Fibroblast of villous mesenchyme (primary cell): Measurements from ENCODE around the gene HTR2A. TPM values are rescaled to one million over a fixed set of nuclear protein-coding genes. Genes with fewer than 3 reads are reported as not detected.

Experiments
- DNase-seq: peaks from one replicate; pipeline ENCODE4 v3.0.0-alpha.2; 2010; ENCODE audit warnings: low read depth
- H3K4me3 ChIP-seq: 2 replicates; pipeline ENCODE4 v1.5.1; 2011; ENCODE audit warnings: low read depth, mild to moderate bottlenecking, low read length
- total RNA-seq: library from RNA; depleted of rRNA; stranded (reverse); fragments of >200 nt; gene quantifications from 2 replicates; pipeline ENCODE4 v1.2.3, GENCODE V29; 2012
- TF ChIP-seq, protein P1 (sequence below): IDR thresholded peaks from 2 replicates; pipeline ENCODE4 v1.5.1; 2012; ENCODE audit warnings: low read depth, mild to moderate bottlenecking, low read length; ENCODE audit not compliant: insufficient read depth

Gene HTR2A
- under 0.01 TPM in 1 of 2 replicates, not detected in the other for total RNA-seq

DNA sequence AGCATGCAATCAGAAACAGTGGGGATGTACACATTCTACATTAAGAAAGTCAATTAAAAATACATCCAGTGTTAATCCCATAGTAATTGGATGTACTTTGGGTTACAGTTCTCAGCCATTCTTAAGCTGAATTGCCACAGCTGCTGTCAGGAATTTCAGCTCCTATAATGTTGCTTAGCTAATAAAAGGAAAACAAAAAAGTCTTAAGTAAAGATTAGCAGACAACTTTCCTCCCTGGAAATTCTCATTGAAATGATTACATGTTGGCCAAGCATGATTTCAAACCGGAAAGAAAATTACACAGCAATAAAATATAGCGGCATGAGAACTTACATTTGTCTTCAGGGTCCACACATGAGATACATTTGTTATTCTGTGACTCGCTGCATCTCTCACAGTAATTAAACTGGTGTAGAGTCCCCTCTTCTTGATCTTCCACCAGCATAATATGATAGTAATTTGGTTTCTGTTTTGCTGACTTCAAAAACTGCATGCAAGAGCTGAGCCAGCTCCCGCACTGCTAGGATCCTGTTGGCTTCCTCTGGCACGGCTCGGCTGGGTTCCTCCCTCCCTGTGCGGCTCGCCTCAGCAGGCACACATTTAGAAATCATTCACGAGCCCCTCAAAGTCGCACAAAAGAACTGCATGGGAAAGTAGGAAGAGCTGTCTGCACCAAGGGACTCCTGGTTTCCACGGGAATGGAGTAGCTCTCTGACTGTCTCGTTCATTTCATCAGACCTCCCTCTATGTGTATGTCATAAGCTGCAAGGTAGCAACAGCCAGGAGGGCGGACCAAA is at the start of gene HTR2A:
Gene HTR2A (minus strand): TSS at position 713 of the 797 bp plus-strand sequence. CDS start 1,147 bp downstream, outside the sequence.
- TF ChIP-seq, protein P1, sequence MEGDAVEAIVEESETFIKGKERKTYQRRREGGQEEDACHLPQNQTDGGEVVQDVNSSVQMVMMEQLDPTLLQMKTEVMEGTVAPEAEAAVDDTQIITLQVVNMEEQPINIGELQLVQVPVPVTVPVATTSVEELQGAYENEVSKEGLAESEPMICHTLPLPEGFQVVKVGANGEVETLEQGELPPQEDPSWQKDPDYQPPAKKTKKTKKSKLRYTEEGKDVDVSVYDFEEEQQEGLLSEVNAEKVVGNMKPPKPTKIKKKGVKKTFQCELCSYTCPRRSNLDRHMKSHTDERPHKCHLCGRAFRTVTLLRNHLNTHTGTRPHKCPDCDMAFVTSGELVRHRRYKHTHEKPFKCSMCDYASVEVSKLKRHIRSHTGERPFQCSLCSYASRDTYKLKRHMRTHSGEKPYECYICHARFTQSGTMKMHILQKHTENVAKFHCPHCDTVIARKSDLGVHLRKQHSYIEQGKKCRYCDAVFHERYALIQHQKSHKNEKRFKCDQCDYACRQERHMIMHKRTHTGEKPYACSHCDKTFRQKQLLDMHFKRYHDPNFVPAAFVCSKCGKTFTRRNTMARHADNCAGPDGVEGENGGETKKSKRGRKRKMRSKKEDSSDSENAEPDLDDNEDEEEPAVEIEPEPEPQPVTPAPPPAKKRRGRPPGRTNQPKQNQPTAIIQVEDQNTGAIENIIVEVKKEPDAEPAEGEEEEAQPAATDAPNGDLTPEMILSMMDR: no peak
- DNase-seq: peak; percentile 30
- H3K4me3 ChIP-seq: peak within 1 kb of the TSS; percentile 47

DNA sequence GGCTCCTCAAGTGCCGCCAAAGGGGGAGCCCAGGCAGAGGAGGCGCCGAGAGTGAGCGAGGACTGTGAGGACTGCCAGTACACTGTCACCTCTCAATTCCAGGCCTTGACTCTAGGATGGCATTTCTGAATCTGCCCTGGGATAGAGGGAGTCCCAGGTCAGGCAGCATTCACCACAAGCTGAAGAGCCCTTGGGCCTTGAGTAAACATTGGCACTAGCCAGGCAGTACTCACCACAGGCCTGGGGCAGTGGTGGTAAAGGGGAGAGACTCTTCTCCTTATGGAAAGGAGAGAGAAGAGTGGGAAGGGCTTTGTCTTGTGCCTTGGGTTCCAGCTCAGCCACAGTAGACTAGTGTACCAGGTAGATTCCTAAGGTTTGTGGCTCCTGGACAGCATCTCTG is 39.7 kb upstream of the HTR2A start:
- TF ChIP-seq, protein P1: no peak
- no peak overlapping the region for H3K4me3 ChIP-seq
- DNase-seq: no peak

DNA sequence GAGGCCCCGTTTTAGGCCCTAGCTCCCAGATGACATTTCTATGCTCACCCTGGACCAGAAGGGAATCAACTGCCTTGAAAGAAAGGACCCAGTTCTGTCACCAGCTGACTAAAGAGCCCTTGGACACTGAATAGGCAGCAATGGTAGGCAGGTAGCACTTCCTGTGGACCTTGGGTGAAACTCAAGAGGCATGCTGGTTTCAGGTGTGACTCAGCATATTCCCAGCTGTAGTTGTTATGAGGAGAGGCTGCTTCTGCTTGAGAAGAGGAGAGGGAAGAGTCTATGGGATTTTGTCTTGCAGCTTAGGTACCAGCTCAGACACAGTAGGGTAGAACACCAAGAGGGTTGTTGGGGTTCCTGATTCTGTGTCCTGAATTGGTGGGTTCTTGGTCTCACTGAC is 37.9 kb upstream of the HTR2A start:
- TF ChIP-seq, protein P1: no peak
- no peak overlapping the region for H3K4me3 ChIP-seq
- no peak for DNase-seq

DNA sequence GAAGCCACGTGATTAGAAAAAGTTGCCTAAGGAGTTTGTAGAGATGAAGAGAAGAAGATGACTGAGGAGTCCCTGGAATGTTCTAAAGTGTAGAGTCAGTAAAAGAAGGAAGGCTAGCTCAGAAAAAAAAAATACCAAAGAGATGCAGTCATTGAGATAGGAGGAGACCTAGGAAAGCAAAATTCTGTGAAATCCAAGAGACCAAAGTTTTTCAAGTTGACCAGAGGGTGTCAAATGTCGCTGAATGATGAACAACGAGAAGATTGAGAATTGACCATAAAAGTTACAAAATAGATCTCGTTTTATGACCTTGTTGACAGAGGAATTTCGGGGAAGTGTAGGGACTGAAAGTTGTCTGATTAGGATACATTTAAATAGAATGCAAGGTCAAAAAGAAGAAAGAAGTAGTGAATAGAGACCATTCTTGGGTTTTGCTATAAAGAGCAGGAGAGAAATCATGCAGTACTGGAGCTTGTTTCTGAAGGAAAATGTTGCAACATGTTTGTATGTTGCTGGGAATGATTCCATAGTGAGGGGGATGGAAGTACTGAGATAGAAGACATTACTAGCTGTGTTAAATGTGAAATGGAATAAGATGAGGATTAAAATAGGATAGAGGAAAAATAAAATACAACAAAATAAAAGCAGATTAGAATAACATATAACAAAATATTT is 30.2 kb upstream of the HTR2A start:
- peak; percentile 42 for DNase-seq
- TF ChIP-seq, protein P1: no peak
- H3K4me3 ChIP-seq: no peak overlapping the region

DNA sequence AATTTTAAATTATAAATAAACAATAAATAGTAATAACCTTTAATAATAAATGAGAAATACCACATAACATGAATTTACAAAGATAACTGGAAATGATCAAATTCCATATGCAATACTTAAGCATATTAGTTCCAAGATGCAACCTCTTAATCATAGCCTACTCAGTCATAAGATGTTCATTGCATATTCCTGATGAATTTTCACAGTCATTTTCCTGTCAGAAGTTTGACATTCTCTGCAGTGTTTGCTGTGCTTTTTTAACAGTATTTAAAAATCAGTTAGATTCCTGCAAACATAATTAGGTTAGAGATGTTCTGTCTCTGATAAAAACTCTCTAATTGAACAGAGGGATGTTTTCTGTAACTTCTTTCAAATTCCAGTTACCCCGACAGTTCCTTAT is 28.6 kb upstream of the HTR2A start:
- no peak for DNase-seq
- TF ChIP-seq, protein P1: no peak
- no peak overlapping the region for H3K4me3 ChIP-seq

DNA sequence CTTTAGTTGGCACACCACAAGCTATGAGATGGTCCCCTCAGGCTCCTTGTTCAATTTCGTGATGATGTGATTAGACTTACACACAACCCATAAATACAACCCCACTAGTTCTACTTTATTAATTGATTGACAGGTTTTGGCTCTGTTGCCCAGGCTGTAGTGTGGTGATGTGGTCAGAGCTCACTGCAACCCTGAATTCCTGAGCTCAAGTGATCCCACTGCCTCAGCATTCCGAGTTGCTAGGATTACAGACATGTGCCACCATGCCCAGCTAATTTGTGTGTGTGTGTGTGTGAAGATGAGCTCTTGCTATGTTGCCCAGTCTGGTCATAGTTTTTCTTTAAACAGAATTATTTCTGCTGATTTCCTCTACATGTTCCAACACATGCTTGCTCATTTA is 17.5 kb upstream of the HTR2A start:
- DNase-seq: no peak
- H3K4me3 ChIP-seq: no peak overlapping the region
- TF ChIP-seq, protein P1: no peak

DNA sequence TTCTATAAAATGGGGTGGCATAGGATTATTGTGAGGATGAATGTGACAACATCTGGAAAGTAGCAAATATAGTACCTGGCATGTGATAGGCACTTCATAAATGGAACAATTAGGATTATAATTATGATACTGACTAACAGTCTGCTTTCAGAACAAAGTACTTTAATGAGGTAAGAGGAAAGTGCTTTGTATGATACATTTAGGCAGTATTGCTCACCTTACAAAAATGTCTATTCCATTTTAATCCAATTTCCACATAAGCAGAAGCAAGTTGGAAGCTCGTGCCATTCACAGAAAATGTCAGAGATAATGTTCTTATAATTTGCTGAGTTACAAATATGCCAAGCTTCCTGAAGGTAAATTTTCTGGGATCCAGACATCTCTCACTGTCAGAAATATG is 16.9 kb upstream of the HTR2A start:
- TF ChIP-seq, protein P1: no peak
- no peak for DNase-seq
- H3K4me3 ChIP-seq: no peak overlapping the region
